Gastrocnemius medialis (tissue), 4 donors: ENCODE measurements around the gene BMI1. TPM values are rescaled to one million over a fixed set of nuclear protein-coding genes. Genes with fewer than 3 reads are reported as not detected.

ENCODE experiments used
- ATAC-seq, 2 donors: fragments of 150-250 bp; one replicate each; pipeline ENCODE4 v1.9.1; 2016
- DNase-seq, 2 donors: peaks; one replicate each; pipeline ENCODE4 v3.0.0-alpha.2; 2019
- H3K27ac ChIP-seq, 4 donors: fragments of 200-600 bp; sonication (generic); 1 replicate in 1 of 4; 2 replicates in 3 of 4; pipeline ENCODE4 v1.5.1; 2016 to 2018; ENCODE audit warnings: mild to moderate bottlenecking in 2 of 4, moderate library complexity in 1 of 4
- H3K27me3 ChIP-seq, 3 donors: fragments of 200-600 bp; sonication (generic) in 2 of 3; 1 replicate in 1 of 3; 2 replicates in 2 of 3; pipeline versions ENCODE4 v1.5.1 to v1.6.0; 2016 to 2019; ENCODE audit warnings: mild to moderate bottlenecking in 1 of 3, moderate library complexity in 1 of 3
- H3K36me3 ChIP-seq, 2 donors: fragments of 200-600 bp; sonication (generic) in 1 of 2; one replicate each; pipeline ENCODE4 v1.5.1; 2017 to 2018
- H3K4me1 ChIP-seq, 2 donors: fragments of 200-600 bp; sonication (generic) in 1 of 2; one replicate each; pipeline ENCODE4 v1.5.1; 2016 to 2017; ENCODE audit warnings: mild to moderate bottlenecking in 2 of 2
- H3K4me3 ChIP-seq, 4 donors: fragments of 200-600 bp; sonication (generic) in 3 of 4; 1 replicate in 1 of 4; 2 replicates in 3 of 4; pipeline ENCODE4 v1.5.1; 2016 to 2019; ENCODE audit warnings: mild to moderate bottlenecking in 2 of 4
- H3K9me3 ChIP-seq, 3 donors: fragments of 200-600 bp; sonication (generic) in 2 of 3; 1 replicate in 1 of 3; 2 replicates in 2 of 3; pipeline ENCODE4 v1.5.1; 2016 to 2019
- CTCF ChIP-seq, 5 experiments: fragments of 450-650 bp in 3 of 5; fragments of 200-600 bp in 2 of 5; sonication (generic) in 2 of 5; IDR thresholded peaks in 4 of 5; conservative IDR thresholded peaks in 1 of 5; 1 replicate in 4 of 5; 2 replicates in 1 of 5; pipeline ENCODE4 v1.5.1; 2016 to 2019; ENCODE audit warnings: antibody characterized with exemption in 5 of 5, mild to moderate bottlenecking in 3 of 5, moderate library complexity in 3 of 5
- POLR2A ChIP-seq, 2 donors: fragments of 450-650 bp; IDR thresholded peaks; one replicate each; pipeline ENCODE4 v1.6.1; 2017; ENCODE audit warnings: antibody characterized with exemption in 2 of 2, mild to moderate bottlenecking in 2 of 2, moderate library complexity in 2 of 2
- in situ Hi-C, 4 donors: fragments of 200-750 bp; cut with MboI; loops; one replicate each; pipeline versions ENCODE4 v1.15.0 to v1.8.0; 2017; ENCODE audit warnings: low sequenced_read_pairs in 4 of 4
- intact Hi-C: fragments of 100-400 bp; cut with DNase I; formaldehyde crosslinking; loops from one replicate; pipeline ENCODE4 v1.15.1; 2023; ENCODE audit warnings: low total_unique reads
- total RNA-seq, 4 donors: library from RNA; depleted of rRNA; stranded (reverse); fragments of >200 nt; gene quantifications; one replicate each; pipeline versions ENCODE4 v1.1.0 to v1.2.3, GENCODE V29; 2016

Gene BMI1
- total RNA-seq, 4 donors from 2014 or later: 22.4 to 68.4 (median 57.6) TPM

GRCh38 chr10:22372917-22373316 is 52.0 kb downstream of the BMI1 start:
- Histone ChIP-seq H3K36me3 (no peaks in the 10 kb centered on the region), H3K4me1 (peaks cover 0 to 4% of the 10 kb centered on the region in 2 donors), H3K9me3 (no peaks in the 10 kb centered on the region), H3K4me3 (no peak overlapping the region), H3K27ac (no peak overlapping the region), H3K27me3 (peaks cover 0 to 2% (median 0%) of the 10 kb centered on the region in 3 donors)
- intact Hi-C loops (no loop called here), in situ Hi-C loops (no loop called here)
- DNase-seq (no peak), ATAC-seq (no peak)
- TF ChIP-seq POLR2A (IDR thresholded peaks at IDR 0.05): no peak
- no peak for TF ChIP-seq CTCF (IDR thresholded peaks at IDR 0.05 in 4 of 5, conservative IDR thresholded peaks at IDR 0.05 in 1 of 5)

GRCh38 chr10:22374489-22375126 is 53.7 kb downstream of the BMI1 start:
- TF ChIP-seq POLR2A (IDR thresholded peaks at IDR 0.05) (no peak), CTCF (IDR thresholded peaks at IDR 0.05 in 4 of 5, conservative IDR thresholded peaks at IDR 0.05 in 1 of 5) (no peak)
- H3K9me3 ChIP-seq: no peaks in the 10 kb centered on the region
- intact Hi-C loops (no loop called here), in situ Hi-C loops (no loop called here)
- DNase-seq (no peak), ATAC-seq (no peak)
- peaks cover 0 to 2% (median 0%) of the 10 kb centered on the region in 3 donors for H3K27me3 ChIP-seq
- peaks cover 0 to 4% of the 10 kb centered on the region in 2 donors for H3K4me1 ChIP-seq
- H3K4me3 ChIP-seq: no peak overlapping the region
- H3K27ac ChIP-seq: no peak overlapping the region
- H3K36me3 ChIP-seq: no peaks in the 10 kb centered on the region

GRCh38 chr10:22379059-22379458 is 58.2 kb downstream of the BMI1 start:
- Histone ChIP-seq H3K27ac (no peak overlapping the region), H3K4me1 (no peaks in the 10 kb centered on the region), H3K4me3 (no peak overlapping the region), H3K36me3 (no peaks in the 10 kb centered on the region), H3K27me3 (peaks cover 0 to 2% (median 0%) of the 10 kb centered on the region in 3 donors), H3K9me3 (no peaks in the 10 kb centered on the region)
- TF ChIP-seq CTCF (IDR thresholded peaks at IDR 0.05 in 4 of 5, conservative IDR thresholded peaks at IDR 0.05 in 1 of 5) (no peak), POLR2A (IDR thresholded peaks at IDR 0.05) (no peak)
- in situ Hi-C loops (no loop called here), intact Hi-C loops (no loop called here)
- no peak for ATAC-seq
- no peak for DNase-seq

Other genes starting within 250 kb of the BMI1 start
- gene EBLN1, start 103.1 kb upstream of the BMI1 start, total RNA-seq: not detected
- 10 to 100 TPM; 26.8 to 50.9 (median 37.9) TPM for gene COMMD3, start 4.7 kb upstream of the BMI1 start, total RNA-seq
- gene SPAG6, start 24.4 kb downstream of the BMI1 start, total RNA-seq: under 1 TPM in 1 of 4 donors, not detected in 3; 0.12 TPM